Neuronal stem cell (in vitro differentiated cells): ENCODE results near the gene CYP4X1.
"Not testable (repeated sequence)": the region's sequence is repeated elsewhere in the genome, so short reads cannot be mapped to it uniquely, and the experiment has no call there.

Experiments used
- DNase-seq: peaks from one replicate; pipeline ENCODE4 v3.0.0-alpha.2; 2013; ENCODE audit warnings: low spot score
- H2AFZ ChIP-seq: one replicate; pipeline ENCODE4 v1.6.1; 2013; ENCODE audit warnings: mild to moderate bottlenecking, low read length, inconsistent platforms
- H2AK5ac ChIP-seq: 2 replicates; pipeline ENCODE4 v1.6.1; 2013; ENCODE audit warnings: low read depth, mild to moderate bottlenecking, inconsistent platforms, low read length, moderate library complexity, mixed read lengths
- H2BK120ac ChIP-seq: 2 replicates; pipeline ENCODE4 v1.6.1; 2013; ENCODE audit warnings: low read depth, mild to moderate bottlenecking, inconsistent platforms, low read length, moderate library complexity, mixed read lengths
- H2BK12ac ChIP-seq: one replicate; pipeline ENCODE4 v1.6.1; 2013; ENCODE audit warnings: low read length, inconsistent platforms
- H2BK15ac ChIP-seq: 2 replicates; pipeline ENCODE4 v1.6.1; 2013; ENCODE audit warnings: mild to moderate bottlenecking, low read length, inconsistent platforms, mixed read lengths
- H2BK5ac ChIP-seq: one replicate; pipeline ENCODE4 v1.6.1; 2013; ENCODE audit warnings: inconsistent platforms, mild to moderate bottlenecking, low read length, moderate library complexity
- H3K14ac ChIP-seq: one replicate; pipeline ENCODE4 v1.6.1; 2013; ENCODE audit warnings: low read length, inconsistent platforms
- H3K18ac ChIP-seq: 2 replicates; pipeline ENCODE4 v1.6.1; 2013; ENCODE audit warnings: low read length, inconsistent platforms
- H3K23ac ChIP-seq: 2 replicates; pipeline ENCODE4 v1.6.1; 2013; ENCODE audit warnings: low read depth, mild to moderate bottlenecking, mixed read lengths, low read length, inconsistent platforms; ENCODE audit not compliant: poor library complexity
- H3K27ac ChIP-seq: replicated peaks from 3 replicates; pipeline ENCODE4 v1.5.1; 2013; ENCODE audit warnings: low read length, inconsistent platforms
- H3K27me3 ChIP-seq, 3 experiments: 2 replicates each; pipeline ENCODE4 v1.6.1; 2013; ENCODE audit warnings: low read length in 3 of 3, mild to moderate bottlenecking in 2 of 3, inconsistent platforms in 1 of 3, low read depth in 1 of 3, mixed read lengths in 1 of 3, moderate library complexity in 1 of 3; ENCODE audit not compliant: control insufficient read depth in 3 of 3, insufficient read depth in 3 of 3
- H3K36me3 ChIP-seq, 2 donors: replicated peaks in 1 of 2; 2 replicates each; pipeline ENCODE4 v1.6.1; 2013; ENCODE audit warnings: low read length in 2 of 2; ENCODE audit not compliant: control insufficient read depth in 2 of 2, insufficient read depth in 2 of 2
- H3K4ac ChIP-seq: 2 replicates; pipeline ENCODE4 v1.6.1; 2013; ENCODE audit warnings: inconsistent platforms, mild to moderate bottlenecking, low read length, moderate library complexity
- H3K4me1 ChIP-seq, 2 donors: 1 replicate in 1 of 2; 2 replicates in 1 of 2; pipeline ENCODE4 v1.6.1; 2013; ENCODE audit warnings: low read length in 2 of 2, low read depth in 1 of 2; ENCODE audit not compliant: control insufficient read depth in 2 of 2, insufficient read depth in 1 of 2
- H3K4me2 ChIP-seq: one replicate; pipeline ENCODE4 v1.6.1; 2013; ENCODE audit warnings: mild to moderate bottlenecking, low read length, inconsistent platforms; ENCODE audit not compliant: insufficient read depth, poor library complexity, severe bottlenecking
- H3K4me3 ChIP-seq, 2 donors: 2 replicates each; pipeline ENCODE4 v1.5.1; 2013; ENCODE audit warnings: low read length in 2 of 2, mild to moderate bottlenecking in 2 of 2, inconsistent platforms in 1 of 2, moderate library complexity in 1 of 2
- H3K79me1 ChIP-seq: one replicate; pipeline ENCODE4 v1.6.1; 2013; ENCODE audit warnings: low read depth, mild to moderate bottlenecking, inconsistent platforms, low read length, moderate library complexity
- H3K9ac ChIP-seq: one replicate; pipeline ENCODE4 v1.6.1; 2013; ENCODE audit warnings: mild to moderate bottlenecking, low read depth, low read length, inconsistent platforms; ENCODE audit not compliant: poor library complexity
- H3K9me3 ChIP-seq, 2 donors: replicated peaks in 1 of 2; 2 replicates each; pipeline versions ENCODE3 to v1.6.1; 2013; ENCODE audit warnings: low read length in 2 of 2, mild to moderate bottlenecking in 2 of 2, inconsistent platforms in 1 of 2, low read depth in 1 of 2, mixed read lengths in 1 of 2, moderate library complexity in 1 of 2; ENCODE audit not compliant: control insufficient read depth in 2 of 2, insufficient read depth in 1 of 2
- H4K8ac ChIP-seq: one replicate; pipeline ENCODE4 v1.6.1; 2013; ENCODE audit warnings: low read depth, mild to moderate bottlenecking, inconsistent platforms, low read length, moderate library complexity
- H4K91ac ChIP-seq: one replicate; pipeline ENCODE4 v1.6.1; 2013; ENCODE audit warnings: low read length, low read depth, mild to moderate bottlenecking, inconsistent platforms; ENCODE audit not compliant: poor library complexity
- WGBS, 2 donors: extraction: QIAGEN DNeasy Blood & Tissue Kit; methylation state at CpG; one replicate each; pipeline ENCODE4 v1.1.7; 2013; ENCODE audit warnings: missing lambda C conversion rate in 2 of 2, mixed read lengths in 1 of 2; ENCODE audit not compliant: insufficient read length in 2 of 2, insufficient replicate concordance in 1 of 2; ENCODE audit errors: extremely low coverage in 2 of 2; 5-methylcytosine and 5-hydroxymethylcytosine counted together

Gene CYP4X1

DNA sequence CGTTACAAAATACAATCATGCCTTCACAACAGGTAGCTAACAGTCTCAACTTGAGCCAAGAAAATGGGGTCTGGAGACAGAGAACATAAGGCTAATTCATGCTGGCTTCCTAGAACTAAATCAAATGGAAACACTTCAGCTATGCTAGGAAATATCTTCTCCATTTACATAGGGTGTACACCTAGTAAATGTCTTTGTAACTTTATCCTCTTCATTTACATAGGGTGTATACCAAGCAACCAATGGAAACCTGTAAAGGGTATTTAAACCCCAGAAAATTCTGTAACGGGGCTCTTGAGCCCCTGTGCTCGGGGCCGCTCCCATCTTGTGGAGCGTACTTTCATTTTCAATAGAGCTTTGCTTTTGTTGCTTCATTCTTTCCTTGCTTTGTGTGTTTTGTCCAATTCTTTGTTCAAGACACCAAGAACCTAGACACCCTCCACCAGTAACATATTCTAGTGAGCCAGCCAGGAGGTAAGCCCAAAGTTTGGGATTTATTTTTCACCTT is 19.5 kb upstream of the CYP4X1 start:
- Histone ChIP-seq H2AK5ac (no peak overlapping the region), H2BK120ac (no peak overlapping the region), H3K14ac (no peak overlapping the region), H2BK15ac (no peak overlapping the region), H3K4ac (no peak overlapping the region), H2AFZ (no peak overlapping the region), H3K27ac (no peak overlapping the region), H2BK5ac (no peak overlapping the region), H3K4me3 (no peak overlapping the region), H4K91ac (no peak overlapping the region), H3K9ac (no peak overlapping the region), H3K27me3 (peaks cover 0 to 3% (median 0%) of the 10 kb centered on the region in 3 experiments), H3K36me3 (no peaks in the 10 kb centered on the region), H4K8ac (no peak overlapping the region), H3K23ac (no peak overlapping the region), H3K79me1 (no peaks in the 10 kb centered on the region), H3K4me1 (no peaks in the 10 kb centered on the region), H3K18ac (no peak overlapping the region), H3K9me3 (no peaks in the 10 kb centered on the region), H3K4me2 (no peak overlapping the region), H2BK12ac (no peak overlapping the region)
- no peak for DNase-seq
- WGBS, 2 donors, result 100% methylated on average over 1 of the region's 5 CpGs; no CpG with 5 or more reads in 1 of the 2 donors

GRCh38 chr1:47006437-47006836 is 17.0 kb upstream of the CYP4X1 start:
- not testable (repeated sequence) for H3K79me1 ChIP-seq, H3K4me1 ChIP-seq, H3K4me2 ChIP-seq, DNase-seq, H3K14ac ChIP-seq, H3K23ac ChIP-seq, H3K18ac ChIP-seq, H2BK5ac ChIP-seq, H2BK12ac ChIP-seq, H2BK15ac ChIP-seq, H2AFZ ChIP-seq, H3K36me3 ChIP-seq, H2BK120ac ChIP-seq, H3K9ac ChIP-seq, H4K91ac ChIP-seq, H4K8ac ChIP-seq, H3K9me3 ChIP-seq, H3K27me3 ChIP-seq, H3K4me3 ChIP-seq, H2AK5ac ChIP-seq, H3K27ac ChIP-seq, H3K4ac ChIP-seq
- WGBS, 2 donors, result no CpG with 5 or more reads among the region's 9 CpGs

GRCh38 chr1:47013293-47013692 is 10.2 kb upstream of the CYP4X1 start:
- Histone ChIP-seq H3K9me3 (no peaks in the 10 kb centered on the region), H3K9ac (no peak overlapping the region), H4K91ac (no peak overlapping the region), H3K79me1 (no peaks in the 10 kb centered on the region), H3K4me1 (no peaks in the 10 kb centered on the region), H2BK5ac (no peak overlapping the region), H3K36me3 (no peaks in the 10 kb centered on the region), H3K4me2 (no peak overlapping the region), H2AFZ (no peak overlapping the region), H4K8ac (no peak overlapping the region), H2BK15ac (no peak overlapping the region), H3K23ac (no peak overlapping the region), H3K4ac (no peak overlapping the region), H2BK120ac (no peak overlapping the region), H3K14ac (no peak overlapping the region), H3K27me3 (peaks cover 0 to 1% (median 0%) of the 10 kb centered on the region in 3 experiments), H3K18ac (no peak overlapping the region), H2AK5ac (no peak overlapping the region), H3K4me3 (no peak overlapping the region), H2BK12ac (no peak overlapping the region), H3K27ac (no peak overlapping the region)
- no peak for DNase-seq
- no CpG with 5 or more reads among the region's 2 CpGs for WGBS, 2 donors

DNA sequence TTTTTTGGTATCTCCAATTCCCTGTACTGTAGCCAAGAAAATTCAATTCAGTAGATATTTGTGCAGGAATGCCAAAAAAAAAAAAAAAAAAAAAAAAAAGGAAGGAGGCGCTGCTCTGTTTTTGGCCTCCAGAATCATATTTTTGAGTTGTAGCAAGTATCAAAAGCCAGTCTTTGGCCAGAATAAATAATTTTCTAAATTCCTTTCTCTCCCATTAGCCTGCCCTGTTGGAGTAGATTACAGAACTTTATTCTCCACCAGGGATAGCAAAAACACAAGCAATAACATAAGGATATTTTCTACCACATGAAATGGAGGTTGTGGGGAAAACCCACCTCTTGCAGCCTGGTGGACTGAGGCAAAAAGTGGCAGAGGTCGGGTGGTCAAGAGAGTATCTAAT is 2.4 kb upstream of the CYP4X1 start:
- Histone ChIP-seq H4K8ac (no peak overlapping the region), H3K23ac (no peak overlapping the region), H2BK120ac (no peak overlapping the region), H3K4ac (no peak overlapping the region), H2BK5ac (no peak overlapping the region), H3K27ac (no peak overlapping the region), H3K4me2 (no peak overlapping the region), H2AK5ac (no peak overlapping the region), H3K36me3 (no peaks in the 10 kb centered on the region), H2AFZ (no peak overlapping the region), H3K14ac (no peak overlapping the region), H3K9me3 (no peaks in the 10 kb centered on the region), H3K79me1 (no peaks in the 10 kb centered on the region), H3K4me1 (peaks cover 0 to 3% of the 10 kb centered on the region in 2 donors), H2BK15ac (no peak overlapping the region), H2BK12ac (no peak overlapping the region), H3K18ac (no peak overlapping the region), H3K4me3 (no peak overlapping the region), H3K9ac (no peak overlapping the region), H3K27me3 (peaks cover 0 to 45% (median 15%) of the 10 kb centered on the region in 3 experiments), H4K91ac (no peak overlapping the region)
- no peak for DNase-seq
- WGBS, 2 donors, result no CpG with 5 or more reads among the region's 2 CpGs
